Measurements from ENCODE around the gene CXCR3. TPM values are rescaled to one million over a fixed set of nuclear protein-coding genes. Genes with fewer than 3 reads are reported as not detected.
"Not testable (repeated sequence)": the region's sequence is repeated elsewhere in the genome, so short reads cannot be mapped to it uniquely, and the experiment has no call there.

The CXCR3 gene
- total and polyA plus RNA-seq, 10 of the 15 experiments (the other 5 are each of a cell fraction or from before 2014, with no cell fraction given), result 1.4 to 48.2 (median 15.7) TPM

GRCh38 chrX:71571390-71571789 lies 46.9 kb downstream of the CXCR3 start:
- H3K9me3 ChIP-seq (replicated peaks; ENCODE audit: control insufficient read depth, insufficient read depth, low read length); intact Hi-C loops (cut with micrococcal nuclease; ENCODE audit: unreplicated experiment); in situ Hi-C loops (cut with MboI); RAD21 ChIA-PET (ENCODE audit: unreplicated experiment); H3K4me1 ChIP-seq (ENCODE audit: control insufficient read depth, insufficient read depth, low read length); H3K79me2 ChIP-seq (ENCODE audit: control insufficient read depth, insufficient read depth, low read length); H3K9ac ChIP-seq (ENCODE audit: control insufficient read depth, insufficient read depth, low read length); H4K20me1 ChIP-seq (ENCODE audit: control insufficient read depth, insufficient read depth); H3K4me3 ChIP-seq; H3K4me2 ChIP-seq (ENCODE audit: control insufficient read depth, insufficient read depth); BruUV-seq (replicated peaks); CTCF ChIA-PET; ATAC-seq; H3K27me3 ChIP-seq (replicated peaks in 1 of 2; ENCODE audit: control insufficient read depth in 2 of 2, insufficient read depth in 2 of 2, low read length in 1 of 2); DNase-seq (ENCODE audit: low read depth, low spot score); H2AFZ ChIP-seq (ENCODE audit: control insufficient read depth, low read depth, low read length); H3K27ac ChIP-seq (ENCODE audit: control insufficient read depth, insufficient read depth); SMC1A ChIA-PET (ENCODE audit: uncharacterized antibody, unreplicated experiment); FAIRE-seq: not testable (repeated sequence)
- peaks cover 5 to 11% of the 10 kb centered on the region in 2 experiments; a peak in 3 of 4 replicates for H3K36me3 ChIP-seq (ENCODE audit: control insufficient read depth in 2 of 2, insufficient read depth in 2 of 2, low read length in 1 of 2)
- WGBS (ENCODE audit: insufficient coverage, insufficient replicate concordance, low lambda C conversion rate, missing lambda C conversion rate), result 84% methylated on average over 8 of the region's 8 CpGs
- POLR2A ChIA-PET, result interaction anchor here (0.7 kb wide), 1 partner anchor 104 kb away, joined by 3 read pairs; no protein-coding TSS in a partner anchor

Other genes with a start within 250 kb of the CXCR3 start
- gene OGT, start 85.4 kb downstream of the CXCR3 start, total RNA-seq (2014; rRNA removed), result 111 and 121 TPM in 2 replicates
- gene OGT, start 85.4 kb downstream of the CXCR3 start, total RNA-seq (2014; rRNA removed; fragmentation: Illumina TruSeq; extraction: Trizol), result 103 and 109 TPM in 2 replicates
- gene OGT, start 85.4 kb downstream of the CXCR3 start, total RNA-seq (2021), result 150 and 163 TPM in 2 replicates
- gene OGT, start 85.4 kb downstream of the CXCR3 start, polyA plus RNA-seq (2011; rRNA removed), result 638 and 671 TPM in 2 replicates
- gene OGT, start 85.4 kb downstream of the CXCR3 start, polyA plus RNA-seq (2014; fragmentation: Illumina TruSeq; extraction: Trizol), result 142 and 188 TPM in 2 replicates
- 10 to 100 TPM; 38.2 to 43.8 TPM for gene OGT, start 85.4 kb downstream of the CXCR3 start, polyA plus RNA-seq (2014; fragmentation: Nextera tagmentation; extraction: Ambion mirVana)
- 176 and 192 TPM in 2 replicates for gene OGT, start 85.4 kb downstream of the CXCR3 start, polyA plus RNA-seq (2014; rRNA removed)
- 10 to 100 TPM; 45.0 to 50.2 TPM for gene OGT, start 85.4 kb downstream of the CXCR3 start, polyA plus RNA-seq (2016; fragmentation: Nextera tagmentation; extraction: Ambion mirVana)
- 0.62 and 1.8 TPM in 2 replicates for gene GCNA, start 40.1 kb downstream of the CXCR3 start, total RNA-seq (2014; rRNA removed)
- 1.4 and 1.9 TPM in 2 replicates for gene GCNA, start 40.1 kb downstream of the CXCR3 start, total RNA-seq (2014; rRNA removed; fragmentation: Illumina TruSeq; extraction: Trizol)
- gene GCNA, start 40.1 kb downstream of the CXCR3 start, total RNA-seq (2021), result 1.0 and 1.3 TPM in 2 replicates
- 1.3 and 2.1 TPM in 2 replicates for gene GCNA, start 40.1 kb downstream of the CXCR3 start, polyA plus RNA-seq (2011; rRNA removed)
- 1.6 and 2.8 TPM in 2 replicates for gene GCNA, start 40.1 kb downstream of the CXCR3 start, polyA plus RNA-seq (2014; fragmentation: Illumina TruSeq; extraction: Trizol)
- 1 to 10 TPM in 1 of 2 experiments, under 1 TPM in 1; 0.69 to 1.1 TPM for gene GCNA, start 40.1 kb downstream of the CXCR3 start, polyA plus RNA-seq (2014; fragmentation: Nextera tagmentation; extraction: Ambion mirVana)
- 0.81 and 1.4 TPM in 2 replicates for gene GCNA, start 40.1 kb downstream of the CXCR3 start, polyA plus RNA-seq (2014; rRNA removed)
- under 1 TPM; 0.37 to 0.72 TPM for gene GCNA, start 40.1 kb downstream of the CXCR3 start, polyA plus RNA-seq (2016; fragmentation: Nextera tagmentation; extraction: Ambion mirVana)
- not detected in 2 replicates for gene CXorf49, start 99.8 kb upstream of the CXCR3 start, total RNA-seq (2014; rRNA removed)
- gene CXorf49, start 99.8 kb upstream of the CXCR3 start, total RNA-seq (2014; rRNA removed; fragmentation: Illumina TruSeq; extraction: Trizol), result not detected in 2 replicates
- not detected in 2 replicates for gene CXorf49, start 99.8 kb upstream of the CXCR3 start, total RNA-seq (2021)
- gene CXorf49, start 99.8 kb upstream of the CXCR3 start, polyA plus RNA-seq (2011; rRNA removed), result not detected in 2 replicates
- not detected in 2 replicates for gene CXorf49, start 99.8 kb upstream of the CXCR3 start, polyA plus RNA-seq (2014; fragmentation: Illumina TruSeq; extraction: Trizol)
- not detected for gene CXorf49, start 99.8 kb upstream of the CXCR3 start, polyA plus RNA-seq (2014; fragmentation: Nextera tagmentation; extraction: Ambion mirVana)
- gene CXorf49, start 99.8 kb upstream of the CXCR3 start, polyA plus RNA-seq (2014; rRNA removed), result 0.27 TPM in 1 of 2 replicates, not detected in the other
- gene CXorf49, start 99.8 kb upstream of the CXCR3 start, polyA plus RNA-seq (2016; fragmentation: Nextera tagmentation; extraction: Ambion mirVana), result not detected
- gene CXorf49B, start 144.8 kb upstream of the CXCR3 start, total RNA-seq (2014; rRNA removed), result not detected in 2 replicates
- not detected in 2 replicates for gene CXorf49B, start 144.8 kb upstream of the CXCR3 start, total RNA-seq (2014; rRNA removed; fragmentation: Illumina TruSeq; extraction: Trizol)
- not detected in 2 replicates for gene CXorf49B, start 144.8 kb upstream of the CXCR3 start, total RNA-seq (2021)
- gene CXorf49B, start 144.8 kb upstream of the CXCR3 start, polyA plus RNA-seq (2011; rRNA removed), result not detected in 2 replicates
- gene CXorf49B, start 144.8 kb upstream of the CXCR3 start, polyA plus RNA-seq (2014; fragmentation: Illumina TruSeq; extraction: Trizol), result not detected in 2 replicates
- gene CXorf49B, start 144.8 kb upstream of the CXCR3 start, polyA plus RNA-seq (2014; fragmentation: Nextera tagmentation; extraction: Ambion mirVana), result not detected
- gene CXorf49B, start 144.8 kb upstream of the CXCR3 start, polyA plus RNA-seq (2014; rRNA removed), result 0.27 TPM in 1 of 2 replicates, not detected in the other
- gene CXorf49B, start 144.8 kb upstream of the CXCR3 start, polyA plus RNA-seq (2016; fragmentation: Nextera tagmentation; extraction: Ambion mirVana), result not detected